A549 (cell line): ENCODE results near the gene EVA1C.

Experiments used
- CHD2 ChIP-seq: fragments of 150-350 bp; IDR thresholded peaks from 2 replicates; pipeline ENCODE4 v1.6.1; 2014; ENCODE audit warnings: low read length; ENCODE audit not compliant: partially characterized antibody
- CTCF ChIP-seq: fragments of >200 bp; sonication (Bioruptor Twin); formaldehyde crosslinking; IDR thresholded peaks from 3 replicates; pipeline ENCODE4 v1.5.1; 2016
- MAFK ChIP-seq: fragments of 450-650 bp; IDR thresholded peaks from 2 replicates; pipeline ENCODE4 v1.6.1; 2014; ENCODE audit not compliant: partially characterized antibody
- POLR2A ChIP-seq: IDR thresholded peaks from 2 replicates; pipeline ENCODE4 v1.6.1; 2012; ENCODE audit warnings: mild to moderate bottlenecking, low read length
- SMC3 ChIP-seq: fragments of >200 bp; sonication (Bioruptor Twin); formaldehyde crosslinking; IDR thresholded peaks from 3 replicates; pipeline ENCODE4 v1.6.1; 2018; ENCODE audit warnings: inconsistent platforms
- TF ChIP-seq, protein P1 (sequence below): fragments of 200-600 bp; sonication (generic); IDR thresholded peaks from 2 replicates; pipeline ENCODE4 v1.6.1; 2016; ENCODE audit warnings: antibody characterized with exemption, mild to moderate bottlenecking, moderate library complexity

DNA sequence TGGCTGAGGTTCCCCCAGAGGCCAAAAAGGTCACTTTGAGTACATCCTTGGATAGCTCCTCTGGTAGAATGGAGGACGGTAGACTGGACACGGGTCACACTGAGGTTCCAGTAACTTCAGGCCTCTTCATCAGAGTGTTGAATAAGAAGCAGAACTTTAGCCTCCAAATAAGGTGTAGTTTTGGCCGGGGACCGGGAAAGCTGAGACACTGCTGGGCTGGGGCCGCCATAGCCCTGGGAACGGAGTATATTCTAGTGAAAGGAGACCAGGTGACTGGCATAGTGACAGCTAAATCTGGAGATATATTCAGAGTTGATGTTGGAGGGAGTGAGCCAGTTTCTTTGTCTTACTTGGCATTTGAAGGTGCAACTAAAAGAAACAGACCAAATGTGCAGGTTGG is 84.1 kb downstream of the EVA1C start:
- TF ChIP-seq CTCF (no peak), MAFK (no peak), POLR2A (no peak), CHD2 (no peak), SMC3 (no peak)
- TF ChIP-seq, protein P1, sequence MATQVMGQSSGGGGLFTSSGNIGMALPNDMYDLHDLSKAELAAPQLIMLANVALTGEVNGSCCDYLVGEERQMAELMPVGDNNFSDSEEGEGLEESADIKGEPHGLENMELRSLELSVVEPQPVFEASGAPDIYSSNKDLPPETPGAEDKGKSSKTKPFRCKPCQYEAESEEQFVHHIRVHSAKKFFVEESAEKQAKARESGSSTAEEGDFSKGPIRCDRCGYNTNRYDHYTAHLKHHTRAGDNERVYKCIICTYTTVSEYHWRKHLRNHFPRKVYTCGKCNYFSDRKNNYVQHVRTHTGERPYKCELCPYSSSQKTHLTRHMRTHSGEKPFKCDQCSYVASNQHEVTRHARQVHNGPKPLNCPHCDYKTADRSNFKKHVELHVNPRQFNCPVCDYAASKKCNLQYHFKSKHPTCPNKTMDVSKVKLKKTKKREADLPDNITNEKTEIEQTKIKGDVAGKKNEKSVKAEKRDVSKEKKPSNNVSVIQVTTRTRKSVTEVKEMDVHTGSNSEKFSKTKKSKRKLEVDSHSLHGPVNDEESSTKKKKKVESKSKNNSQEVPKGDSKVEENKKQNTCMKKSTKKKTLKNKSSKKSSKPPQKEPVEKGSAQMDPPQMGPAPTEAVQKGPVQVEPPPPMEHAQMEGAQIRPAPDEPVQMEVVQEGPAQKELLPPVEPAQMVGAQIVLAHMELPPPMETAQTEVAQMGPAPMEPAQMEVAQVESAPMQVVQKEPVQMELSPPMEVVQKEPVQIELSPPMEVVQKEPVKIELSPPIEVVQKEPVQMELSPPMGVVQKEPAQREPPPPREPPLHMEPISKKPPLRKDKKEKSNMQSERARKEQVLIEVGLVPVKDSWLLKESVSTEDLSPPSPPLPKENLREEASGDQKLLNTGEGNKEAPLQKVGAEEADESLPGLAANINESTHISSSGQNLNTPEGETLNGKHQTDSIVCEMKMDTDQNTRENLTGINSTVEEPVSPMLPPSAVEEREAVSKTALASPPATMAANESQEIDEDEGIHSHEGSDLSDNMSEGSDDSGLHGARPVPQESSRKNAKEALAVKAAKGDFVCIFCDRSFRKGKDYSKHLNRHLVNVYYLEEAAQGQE = no peak
